Measurements from ENCODE around the gene CENPX. TPM values are rescaled to one million over a fixed set of nuclear protein-coding genes. Genes with fewer than 3 reads are reported as not detected.

The CENPX gene
- total and polyA plus RNA-seq, 8 donors, result 42.9 to 77.7 (median 49.8) TPM

DNA sequence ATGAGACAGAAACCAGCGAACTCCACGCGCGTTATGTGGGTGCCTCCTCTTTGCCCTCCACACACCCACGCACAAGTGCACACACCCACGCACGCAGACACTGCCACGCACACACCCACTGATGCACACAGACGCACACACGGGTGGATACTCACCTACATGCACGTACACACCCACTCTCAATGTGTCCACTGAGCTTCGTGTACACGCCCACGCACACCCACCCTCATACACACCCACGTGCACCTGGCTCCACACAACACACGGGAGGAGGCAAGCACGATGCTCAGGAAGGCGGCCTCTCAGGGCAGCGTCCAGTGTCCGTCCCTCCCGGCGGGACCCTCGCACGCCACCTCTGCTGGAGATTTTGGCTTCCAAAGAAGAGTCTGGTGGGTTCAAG, 24.7 kb upstream of the CENPX start:
- ATAC-seq (no peak), DNase-seq (no peak)
- no peaks in the 10 kb centered on the region for H3K9me3 ChIP-seq
- no peak for TF ChIP-seq CTCF (IDR thresholded peaks at IDR 0.05)
- peaks cover 0 to 35% of the 10 kb centered on the region in 2 donors for H3K36me3 ChIP-seq
- H3K27me3 ChIP-seq, result no peaks in the 10 kb centered on the region
- H3K4me1 ChIP-seq, result peaks cover 9 to 24% of the 10 kb centered on the region in 2 donors
- intact Hi-C loops (cut with DNase I), result no loop called here
- H3K4me3 ChIP-seq, result no peak overlapping the region
- H3K27ac ChIP-seq, result no peak overlapping the region

- Histone ChIP-seq H3K4me3 (no peak overlapping the region), H3K4me1 (peaks cover 7 to 21% of the 10 kb centered on the region in 2 donors), H3K36me3 (peaks cover 0 to 35% of the 10 kb centered on the region in 2 donors), H3K27ac (no peak overlapping the region), H3K9me3 (no peaks in the 10 kb centered on the region), H3K27me3 (no peaks in the 10 kb centered on the region)
- DNase-seq, result no peak
- intact Hi-C loops (cut with DNase I), result no loop called here
- no peak for TF ChIP-seq CTCF (IDR thresholded peaks at IDR 0.05)
- ATAC-seq, result no peak
Observed at GRCh38 chr17:82046903-82047302, 24.2 kb upstream of the CENPX start.

GRCh38 chr17:82045936-82046484, 23.3 kb upstream of the CENPX start:
- ATAC-seq (no peak), DNase-seq (no peak)
- H3K36me3 ChIP-seq, result peaks cover 0 to 35% of the 10 kb centered on the region in 2 donors
- peaks cover 7 to 19% of the 10 kb centered on the region in 2 donors for H3K4me1 ChIP-seq
- H3K27me3 ChIP-seq, result no peaks in the 10 kb centered on the region
- no peak overlapping the region for H3K4me3 ChIP-seq
- H3K9me3 ChIP-seq, result no peaks in the 10 kb centered on the region
- no peak for TF ChIP-seq CTCF (IDR thresholded peaks at IDR 0.05)
- intact Hi-C loops (cut with DNase I), result no loop called here
- H3K27ac ChIP-seq, result no peak overlapping the region

DNA sequence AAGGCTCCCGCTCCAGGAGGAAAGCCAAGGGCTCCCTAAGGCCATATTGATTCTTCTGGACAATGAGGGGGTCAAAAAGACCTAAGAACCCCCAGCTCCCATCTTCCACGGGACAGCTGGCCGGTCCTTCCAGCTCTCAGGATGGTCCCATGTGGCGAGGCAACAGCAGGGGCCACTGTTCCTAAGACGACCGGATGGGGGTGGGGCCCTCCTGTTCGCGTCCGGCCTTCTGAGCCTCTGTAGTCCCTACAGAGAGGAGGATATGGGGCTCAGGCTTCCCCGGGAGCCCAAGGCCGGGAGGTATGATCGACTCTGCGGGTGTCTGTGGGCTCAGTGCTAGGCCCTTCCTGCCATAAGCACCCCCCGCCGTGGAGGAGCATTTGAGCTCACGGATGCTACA, 20.8 kb upstream of the CENPX start:
- Histone ChIP-seq H3K36me3 (peaks cover 0 to 22% of the 10 kb centered on the region in 2 donors), H3K9me3 (no peaks in the 10 kb centered on the region), H3K27ac (no peak overlapping the region), H3K27me3 (no peaks in the 10 kb centered on the region), H3K4me3 (no peak overlapping the region), H3K4me1 (peaks cover 0 to 3% of the 10 kb centered on the region in 2 donors)
- TF ChIP-seq CTCF (IDR thresholded peaks at IDR 0.05), result no peak
- intact Hi-C loops (cut with DNase I), result no loop called here
- ATAC-seq, result no peak
- DNase-seq, result no peak

GRCh38 chr17:82042649-82043048, 20.0 kb upstream of the CENPX start:
- Histone ChIP-seq H3K4me3 (no peak overlapping the region), H3K4me1 (peaks cover 4 to 9% of the 10 kb centered on the region in 2 donors), H3K36me3 (peaks cover 0 to 13% of the 10 kb centered on the region in 2 donors), H3K9me3 (no peaks in the 10 kb centered on the region), H3K27ac (no peak overlapping the region), H3K27me3 (no peaks in the 10 kb centered on the region)
- intact Hi-C loops (cut with DNase I), result no loop called here
- TF ChIP-seq CTCF (IDR thresholded peaks at IDR 0.05), result no peak
- ATAC-seq (no peak), DNase-seq (no peak)

Measured in left lung (tissue), 10 donors.